Ovary (tissue), 9 donors: ENCODE measurements around the gene FAM25C. TPM values are rescaled to one million over a fixed set of nuclear protein-coding genes. Genes with fewer than 3 reads are reported as not detected.
"Not testable (repeated sequence)": the region's sequence is repeated elsewhere in the genome, so short reads cannot be mapped to it uniquely, and the experiment has no call there.

Experiments
- DNase-seq, 5 donors: peaks; one replicate each; pipeline ENCODE4 v3.0.0-alpha.2; 2019 to 2020
- H3K27ac ChIP-seq, 2 donors: fragments of 200-600 bp; one replicate each; pipeline versions ENCODE4 v1.5.1 to v1.8.0; 2019 to 2022
- H3K27me3 ChIP-seq: fragments of 200-600 bp; one replicate; pipeline ENCODE4 v1.8.0; 2022
- H3K36me3 ChIP-seq: fragments of 200-600 bp; sonication (generic); one replicate; pipeline ENCODE4 v1.5.1; 2019
- H3K4me1 ChIP-seq: one replicate; pipeline ENCODE4 v1.8.1; 2013; ENCODE audit warnings: mild to moderate bottlenecking, moderate library complexity; ENCODE audit not compliant: insufficient read depth
- H3K4me3 ChIP-seq: fragments of 200-600 bp; sonication (generic); one replicate; pipeline ENCODE4 v1.5.1; 2017
- H3K9me3 ChIP-seq, 2 donors: fragments of 200-600 bp in 1 of 2; sonication (generic) in 1 of 2; one replicate each; pipeline versions ENCODE4 v1.5.1 to v1.8.1; 2013 to 2019; ENCODE audit warnings: mild to moderate bottlenecking in 1 of 2, moderate library complexity in 1 of 2
- WGBS, 3 donors: extraction: QIAGEN DNeasy Blood & Tissue Kit in 1 of 3; methylation state at CpG; one replicate each; pipeline versions ENCODE4 v1.1.5 to v1.1.7; 2013 to 2017; 5-methylcytosine and 5-hydroxymethylcytosine counted together
- intact Hi-C, 4 donors: fragments of 100-400 bp; cut with DNase I; formaldehyde crosslinking; loops; one replicate each; pipeline versions ENCODE4 v1.11.0 to v1.15.1; 2022 to 2023
- polyA plus RNA-seq, 2 donors: library from polyadenylated mRNA; stranded (reverse); fragments of 200-250 nt in 1 of 2; fragments of 350-450 nt in 1 of 2; fragmentation: Illumina TruSeq in 1 of 2; extraction: RNeasy Lipid Tissue Mini Kit (QIAGEN cat#74804) in 1 of 2; gene quantifications; one replicate each; pipeline ENCODE4 v1.2.3, GENCODE V29; 2013 to 2014
- total RNA-seq, 7 donors: library from RNA; depleted of rRNA in 2 of 7; stranded (reverse); fragments of >200 nt in 2 of 7; fragmentation: NEBNext Ultra II Directional in 3 of 7; extraction: Animal tissue kit (Norgen Biotek cat#: 25700) in 3 of 7; gene quantifications; one replicate each; pipeline versions ENCODE4 v1.1.0 to v1.2.4, GENCODE V29; 2016 to 2023
- donor health status: DM: no; HTN: no; CAD: no; lungs with moderate emphysema.
- donor health status: DM: no; HTN: no; CAD: no.
- donor health status: Bipolar disorder and iron deficiency.
- donor health status: DM: yes; HTN: yes; CAD: no.
- donor health status: DM: no; HTN: no; CAD: no.
- donor health status: DM: yes; HTN: yes; CAD: no.

FAM25C gene
- total and polyA plus RNA-seq, 9 donors = not detected

GRCh38 chr10:47986413-47987230 is 13.0 kb downstream of the FAM25C start:
- 4 to 17% (median 5%) methylated on average over 5 to 18 of the region's 49 CpGs for WGBS, 3 donors
- H3K27me3 ChIP-seq, H3K9me3 ChIP-seq, intact Hi-C loops, H3K27ac ChIP-seq, H3K4me3 ChIP-seq, H3K36me3 ChIP-seq, H3K4me1 ChIP-seq: not testable (repeated sequence)
- peak in 1 of 5 donors; percentile 39 for DNase-seq

GRCh38 chr10:47975409-47975808 is 24.2 kb downstream of the FAM25C start:
- intact Hi-C loops = not testable (repeated sequence)
- WGBS, 3 donors = 94% methylated on average over 2 of the region's 3 CpGs; no CpG with 5 or more reads in 2 of the 3 donors

GRCh38 chr10:47973131-47973530 is 26.5 kb downstream of the FAM25C start:
- DNase-seq, H3K9me3 ChIP-seq, H3K4me1 ChIP-seq, H3K27me3 ChIP-seq, H3K36me3 ChIP-seq, intact Hi-C loops, H3K4me3 ChIP-seq, H3K27ac ChIP-seq: not testable (repeated sequence)

More at GRCh38 chr10:47975409-47975808, 24.2 kb downstream of the FAM25C start:
- not testable (repeated sequence) for H3K36me3 ChIP-seq, H3K9me3 ChIP-seq, H3K4me3 ChIP-seq, H3K27me3 ChIP-seq, H3K4me1 ChIP-seq, H3K27ac ChIP-seq, DNase-seq

GRCh38 chr10:47972077-47972476 is 27.5 kb downstream of the FAM25C start:
- H3K4me3 ChIP-seq, H3K9me3 ChIP-seq, intact Hi-C loops, H3K4me1 ChIP-seq, DNase-seq, H3K27me3 ChIP-seq, H3K36me3 ChIP-seq, H3K27ac ChIP-seq: not testable (repeated sequence)
- 100% methylated on average over 1 of the region's 2 CpGs; no CpG with 5 or more reads in 2 of the 3 donors for WGBS, 3 donors

GRCh38 chr10:47971598-47971997 is 28.0 kb downstream of the FAM25C start:
- H3K4me3 ChIP-seq, DNase-seq, H3K27ac ChIP-seq, H3K9me3 ChIP-seq, H3K4me1 ChIP-seq, H3K27me3 ChIP-seq, intact Hi-C loops, H3K36me3 ChIP-seq: not testable (repeated sequence)
- no CpG with 5 or more reads among the region's 5 CpGs for WGBS, 3 donors

- DNase-seq, intact Hi-C loops, H3K9me3 ChIP-seq, H3K27me3 ChIP-seq, H3K36me3 ChIP-seq, H3K4me3 ChIP-seq, H3K4me1 ChIP-seq, H3K27ac ChIP-seq: not testable (repeated sequence)
- 72 to 88% (median 77%) methylated on average over 3 of the region's 3 CpGs for WGBS, 3 donors
These were observed 29.5 kb downstream of the FAM25C start for GRCh38 chr10:47970047-47970446.

GRCh38 chr10:47968988-47969387 is 30.6 kb downstream of the FAM25C start:
- WGBS, 3 donors = 92 to 100% (median 98%) methylated on average over 4 of the region's 6 CpGs

GRCh38 chr10:47964280-47965063 is 35.1 kb downstream of the FAM25C start:
- WGBS, 3 donors = 0 to 2% methylated on average over 2 to 5 of the region's 14 CpGs; no CpG with 5 or more reads in 1 of the 3 donors
- H3K36me3 ChIP-seq, H3K27ac ChIP-seq, intact Hi-C loops, H3K27me3 ChIP-seq, DNase-seq, H3K9me3 ChIP-seq, H3K4me3 ChIP-seq, H3K4me1 ChIP-seq: not testable (repeated sequence)

More at GRCh38 chr10:47968988-47969387, 30.6 kb downstream of the FAM25C start:
- H3K4me3 ChIP-seq, intact Hi-C loops, H3K4me1 ChIP-seq, H3K27ac ChIP-seq, H3K36me3 ChIP-seq, DNase-seq, H3K9me3 ChIP-seq, H3K27me3 ChIP-seq: not testable (repeated sequence)

- H3K27me3 ChIP-seq, DNase-seq, H3K4me1 ChIP-seq, H3K27ac ChIP-seq, H3K36me3 ChIP-seq, H3K9me3 ChIP-seq, intact Hi-C loops, H3K4me3 ChIP-seq: not testable (repeated sequence)
- no CpG with 5 or more reads among the region's 5 CpGs for WGBS, 3 donors
These were observed 36.8 kb downstream of the FAM25C start for GRCh38 chr10:47962785-47963184.

- DNase-seq, H3K4me1 ChIP-seq, H3K27ac ChIP-seq, H3K4me3 ChIP-seq, H3K36me3 ChIP-seq, H3K27me3 ChIP-seq, H3K9me3 ChIP-seq, intact Hi-C loops: not testable (repeated sequence)
- no CpG with 5 or more reads among the region's 2 CpGs for WGBS, 3 donors
These were observed 38.9 kb downstream of the FAM25C start for GRCh38 chr10:47960699-47961098.

- H3K27ac ChIP-seq, intact Hi-C loops, DNase-seq, H3K4me3 ChIP-seq, H3K9me3 ChIP-seq, H3K36me3 ChIP-seq, H3K4me1 ChIP-seq, H3K27me3 ChIP-seq: not testable (repeated sequence)
- 92 to 100% (median 93%) methylated on average over 3 to 4 of the region's 5 CpGs for WGBS, 3 donors
These were observed 39.9 kb downstream of the FAM25C start for GRCh38 chr10:47959677-47960076.

GRCh38 chr10:47957158-47957557 is 42.4 kb downstream of the FAM25C start:
- 88 to 94% (median 94%) methylated on average over 8 of the region's 8 CpGs for WGBS, 3 donors
- H3K27ac ChIP-seq, H3K4me3 ChIP-seq, DNase-seq, H3K9me3 ChIP-seq, H3K36me3 ChIP-seq, intact Hi-C loops, H3K27me3 ChIP-seq, H3K4me1 ChIP-seq: not testable (repeated sequence)
